GM21360 (cell line): ENCODE measurements around the gene WFIKKN2.
"Not testable (repeated sequence)": the region's sequence is repeated elsewhere in the genome, so short reads cannot be mapped to it uniquely, and the experiment has no call there.

Experiments used
- ATAC-seq: cut with Tn5 transposase; IDR thresholded peaks from one replicate; pipeline ENCODE4 v1.9.1; 2021; ENCODE audit warnings: mild to moderate bottlenecking, moderate library complexity; ENCODE audit not compliant: unreplicated experiment

WFIKKN2 gene

GRCh38 chr17:50835301-50836234 is at the start of gene WFIKKN2:
TSS of gene WFIKKN2 (plus strand) at chr17:50835586. CDS start at chr17:50835938, 352 bp downstream.
- no peak for ATAC-seq

GRCh38 chr17:50785946-50786570 is 49.3 kb upstream of the WFIKKN2 start:
- ATAC-seq, result no peak

- no peak for ATAC-seq
Measured at GRCh38 chr17:50787106-50787505, 48.3 kb upstream of the WFIKKN2 start.

- ATAC-seq, result no peak
Measured at GRCh38 chr17:50790618-50791017, 44.8 kb upstream of the WFIKKN2 start.

- ATAC-seq, result no peak
Measured at GRCh38 chr17:50792132-50792531, 43.3 kb upstream of the WFIKKN2 start.

GRCh38 chr17:50793007-50793406 is 42.4 kb upstream of the WFIKKN2 start:
- ATAC-seq, result no peak

- no peak for ATAC-seq
Measured at GRCh38 chr17:50794361-50794760, 41.0 kb upstream of the WFIKKN2 start.

- ATAC-seq, result no peak
Measured at GRCh38 chr17:50797135-50797810, 38.1 kb upstream of the WFIKKN2 start.

GRCh38 chr17:50798424-50799288 is 36.7 kb upstream of the WFIKKN2 start:
- ATAC-seq, result no peak

GRCh38 chr17:50799582-50799981 is 35.8 kb upstream of the WFIKKN2 start:
- ATAC-seq, result no peak

GRCh38 chr17:50800196-50800700 is 35.1 kb upstream of the WFIKKN2 start:
- no peak for ATAC-seq

GRCh38 chr17:50802609-50803571 is 32.5 kb upstream of the WFIKKN2 start:
- ATAC-seq, result no peak

GRCh38 chr17:50803676-50804075 is 31.7 kb upstream of the WFIKKN2 start:
- no peak for ATAC-seq

- ATAC-seq, result not testable (repeated sequence)
Measured at GRCh38 chr17:50804749-50805475, 30.5 kb upstream of the WFIKKN2 start.

GRCh38 chr17:50805486-50805885 is 29.9 kb upstream of the WFIKKN2 start:
- no peak for ATAC-seq

GRCh38 chr17:50806141-50806643 is 29.2 kb upstream of the WFIKKN2 start:
- ATAC-seq, result no peak

- no peak for ATAC-seq
Measured at GRCh38 chr17:50807009-50807408, 28.4 kb upstream of the WFIKKN2 start.

- no peak for ATAC-seq
Measured at GRCh38 chr17:50807675-50808074, 27.7 kb upstream of the WFIKKN2 start.
